NCI-H146 (cell line): Measurements from ENCODE around the gene DNAJC11.
"Not testable (repeated sequence)": the region's sequence is repeated elsewhere in the genome, so short reads cannot be mapped to it uniquely, and the experiment has no call there.

Experiments
- DNase-seq: peaks from one replicate; lab custom pipeline; 2025; lab: John Stamatoyannopoulos, UW

The DNAJC11 gene

GRCh38 chr1:6695868-6696267 is 5.7 kb downstream of the DNAJC11 start:
- DNase-seq, result no peak

GRCh38 chr1:6694121-6694713 is 7.4 kb downstream of the DNAJC11 start:
- DNase-seq, result no peak

GRCh38 chr1:6692956-6693355 is 8.7 kb downstream of the DNAJC11 start:
- DNase-seq, result no peak

GRCh38 chr1:6691507-6691906 is 10.1 kb downstream of the DNAJC11 start:
- DNase-seq, result no peak

GRCh38 chr1:6690186-6690585 is 11.4 kb downstream of the DNAJC11 start:
- no peak for DNase-seq

GRCh38 chr1:6688757-6689156 is 12.9 kb downstream of the DNAJC11 start:
- DNase-seq, result no peak

GRCh38 chr1:6688001-6688400 is 13.6 kb downstream of the DNAJC11 start:
- DNase-seq, result no peak

- DNase-seq, result no peak
Measured at GRCh38 chr1:6686294-6686693, 15.3 kb downstream of the DNAJC11 start.

GRCh38 chr1:6685381-6685780 is 16.2 kb downstream of the DNAJC11 start:
- DNase-seq, result no peak

GRCh38 chr1:6683434-6683833 is 18.2 kb downstream of the DNAJC11 start:
- no peak for DNase-seq

GRCh38 chr1:6675941-6676340 is 25.7 kb downstream of the DNAJC11 start:
- no peak for DNase-seq

- no peak for DNase-seq
Measured at GRCh38 chr1:6674771-6675170, 26.8 kb downstream of the DNAJC11 start.

- no peak for DNase-seq
Measured at GRCh38 chr1:6673816-6674398, 27.7 kb downstream of the DNAJC11 start.

- DNase-seq, result no peak
Measured at GRCh38 chr1:6672558-6672957, 29.1 kb downstream of the DNAJC11 start.

- no peak for DNase-seq
Measured at GRCh38 chr1:6668503-6668902, 33.1 kb downstream of the DNAJC11 start.

GRCh38 chr1:6667139-6667538 is 34.5 kb downstream of the DNAJC11 start:
- DNase-seq, result no peak

- DNase-seq, result no peak
Measured at GRCh38 chr1:6666696-6667095, 34.9 kb downstream of the DNAJC11 start.

- DNase-seq, result not testable (repeated sequence)
Measured at GRCh38 chr1:6662468-6662867, 39.1 kb downstream of the DNAJC11 start.

GRCh38 chr1:6660415-6661049 is 41.1 kb downstream of the DNAJC11 start:
- DNase-seq, result no peak

- DNase-seq, result no peak
Measured at GRCh38 chr1:6658359-6659060, 43.1 kb downstream of the DNAJC11 start.

GRCh38 chr1:6657138-6657537 is 44.5 kb downstream of the DNAJC11 start:
- no peak for DNase-seq

- DNase-seq, result no peak
Measured at GRCh38 chr1:6653436-6654290, 48.0 kb downstream of the DNAJC11 start.
